Common myeloid progenitor, CD34-positive (primary cell): Measurements from ENCODE around the gene DDX60.
A peak's percentile ranks its signal among the peaks of the same experiment; 100 is the strongest.

ENCODE experiments used
- CTCF ChIA-PET: fragments of 350-600 bp; sonication (Branson Sonifier 250); formaldehyde crosslinking; loops from one replicate; lab custom pipeline; 2021; ENCODE audit warnings: antibody characterized with exemption; lab: Charles Lee
- POLR2A ChIA-PET: fragments of 350-600 bp; sonication (Branson Sonifier 250); formaldehyde crosslinking; loops from one replicate; lab custom pipeline; 2021; ENCODE audit warnings: antibody characterized with exemption; lab: Charles Lee
- DNase-seq, 3 donors: peaks; one replicate each; pipeline versions ENCODE4 v3.0.0 to v3.0.0-alpha.2; 2013
- H3K27ac ChIP-seq, 2 experiments: 1 replicate in 1 of 2; 2 replicates in 1 of 2; pipeline ENCODE4 v1.7.0; 2013; ENCODE audit warnings: inconsistent platforms in 2 of 2, low read length in 2 of 2, mild to moderate bottlenecking in 2 of 2, low read depth in 1 of 2, moderate library complexity in 1 of 2; ENCODE audit not compliant: severe bottlenecking in 2 of 2, insufficient read depth in 1 of 2, poor library complexity in 1 of 2
- H3K27me3 ChIP-seq, 5 experiments: replicated peaks in 2 of 5; 1 replicate in 3 of 5; 2 replicates in 2 of 5; pipeline versions ENCODE4 v1.6.1 to v1.7.0; 2013; ENCODE audit warnings: low read length in 4 of 5, mild to moderate bottlenecking in 2 of 5, moderate library complexity in 2 of 5, inconsistent platforms in 1 of 5; ENCODE audit not compliant: insufficient read depth in 5 of 5, control insufficient read depth in 4 of 5
- H3K36me3 ChIP-seq, 4 experiments: 1 replicate in 2 of 4; 2 replicates in 2 of 4; pipeline versions ENCODE4 v1.6.1 to v1.7.0; 2013; ENCODE audit warnings: low read length in 3 of 4, control low read depth in 1 of 4, mild to moderate bottlenecking in 1 of 4; ENCODE audit not compliant: control insufficient read depth in 4 of 4, insufficient read depth in 4 of 4
- H3K4me1 ChIP-seq, 4 experiments: 1 replicate in 3 of 4; 2 replicates in 1 of 4; pipeline versions ENCODE4 v1.6.1 to v1.7.1; 2013; ENCODE audit warnings: low read length in 3 of 4, mild to moderate bottlenecking in 3 of 4, control low read depth in 1 of 4, inconsistent platforms in 1 of 4, moderate library complexity in 1 of 4; ENCODE audit not compliant: control insufficient read depth in 4 of 4, insufficient read depth in 4 of 4; ENCODE audit errors: control extremely low read depth in 1 of 4
- H3K4me3 ChIP-seq, 7 experiments: 1 replicate in 4 of 7; 2 replicates in 3 of 7; pipeline versions ENCODE4 v1.5.1 to v1.7.0; 2013; ENCODE audit warnings: mild to moderate bottlenecking in 7 of 7, low read length in 6 of 7, moderate library complexity in 6 of 7, inconsistent platforms in 2 of 7, low read depth in 2 of 7, control low read depth in 1 of 7; ENCODE audit not compliant: insufficient read depth in 4 of 7, control insufficient read depth in 1 of 7; ENCODE audit errors: extremely low read depth in 1 of 7
- H3K9me3 ChIP-seq, 5 experiments: 1 replicate in 4 of 5; 2 replicates in 1 of 5; pipeline versions ENCODE4 v1.6.1 to v1.7.1; 2013; ENCODE audit warnings: low read length in 4 of 5, mild to moderate bottlenecking in 2 of 5, inconsistent platforms in 1 of 5, low read depth in 1 of 5, moderate library complexity in 1 of 5; ENCODE audit not compliant: control insufficient read depth in 4 of 5, insufficient read depth in 2 of 5; ENCODE audit errors: control extremely low read depth in 1 of 5
- WGBS: methylation state at CpG from one replicate; pipeline ENCODE4 v1.1.5; 2013; ENCODE audit not compliant: insufficient coverage; 5-methylcytosine and 5-hydroxymethylcytosine counted together

The DDX60 gene

GRCh38 chr4:168248176-168248710 lies 70.3 kb downstream of the DDX60 start:
- no peak overlapping the region for H3K27ac ChIP-seq
- no peaks in the 10 kb centered on the region for H3K27me3 ChIP-seq
- H3K4me1 ChIP-seq: no peaks in the 10 kb centered on the region
- DNase-seq: no peak
- peaks cover 0 to 8% (median 4%) of the 10 kb centered on the region in 5 experiments for H3K9me3 ChIP-seq
- ChIA-PET CTCF (no interaction called here), POLR2A (no interaction called here)
- 97% methylated on average over 3 of the region's 3 CpGs for WGBS
- H3K4me3 ChIP-seq: no peak overlapping the region
- H3K36me3 ChIP-seq: peaks cover 2 to 51% (median 20%) of the 10 kb centered on the region in 4 experiments

GRCh38 chr4:168247603-168248002 lies 70.9 kb downstream of the DDX60 start:
- H3K27ac ChIP-seq: no peak overlapping the region
- WGBS: 100% methylated on average over 3 of the region's 5 CpGs
- no peaks in the 10 kb centered on the region for H3K27me3 ChIP-seq
- no peak for DNase-seq
- H3K4me1 ChIP-seq: no peaks in the 10 kb centered on the region
- POLR2A ChIA-PET: no interaction called here
- H3K36me3 ChIP-seq: peaks cover 2 to 52% (median 17%) of the 10 kb centered on the region in 4 experiments
- CTCF ChIA-PET: no interaction called here
- peaks cover 0 to 13% (median 4%) of the 10 kb centered on the region in 5 experiments for H3K9me3 ChIP-seq
- no peak overlapping the region for H3K4me3 ChIP-seq

- Histone ChIP-seq H3K9me3 (peaks cover 2 to 32% (median 13%) of the 10 kb centered on the region in 5 experiments), H3K36me3 (peaks cover under 1 to 45% (median 18%) of the 10 kb centered on the region in 4 experiments), H3K4me1 (no peaks in the 10 kb centered on the region), H3K27me3 (no peaks in the 10 kb centered on the region), H3K27ac (no peak overlapping the region), H3K4me3 (no peak overlapping the region)
- 100% methylated on average over 2 of the region's 3 CpGs for WGBS
- ChIA-PET CTCF (no interaction called here), POLR2A (interaction anchor here (0.6 kb wide), 1 partner anchor 9 kb away, joined by 3 read pairs; no protein-coding TSS in a partner anchor)
- DNase-seq: peak in 2 of 3 donors; percentile 9 to 11
Measured at GRCh38 chr4:168241953-168242352, 76.6 kb downstream of the DDX60 start.

GRCh38 chr4:168240821-168241220 lies 77.7 kb downstream of the DDX60 start:
- ChIA-PET CTCF (no interaction called here), POLR2A (no interaction called here)
- Histone ChIP-seq H3K27ac (no peak overlapping the region), H3K4me3 (no peak overlapping the region), H3K36me3 (peaks cover 0 to 45% (median 15%) of the 10 kb centered on the region in 4 experiments), H3K4me1 (no peaks in the 10 kb centered on the region), H3K27me3 (no peaks in the 10 kb centered on the region), H3K9me3 (peaks cover 2 to 32% (median 13%) of the 10 kb centered on the region in 5 experiments)
- no CpG with 5 or more reads among the region's 2 CpGs for WGBS
- DNase-seq: no peak

GRCh38 chr4:168221301-168221700 lies 97.3 kb downstream of the DDX60 start:
- CTCF ChIA-PET: no interaction called here

GRCh38 chr4:168220893-168221292 lies 97.7 kb downstream of the DDX60 start:
- peaks cover 0 to 48% (median 17%) of the 10 kb centered on the region in 4 experiments for H3K36me3 ChIP-seq
- ChIA-PET CTCF (no interaction called here), POLR2A (no interaction called here)

More at GRCh38 chr4:168221301-168221700, 97.3 kb downstream of the DDX60 start:
- Histone ChIP-seq H3K27ac (no peak overlapping the region), H3K4me1 (no peaks in the 10 kb centered on the region), H3K4me3 (no peak overlapping the region), H3K36me3 (peaks cover 0 to 52% (median 18%) of the 10 kb centered on the region in 4 experiments), H3K27me3 (no peaks in the 10 kb centered on the region), H3K9me3 (no peaks in the 10 kb centered on the region)
- POLR2A ChIA-PET: no interaction called here
- peak; percentile 14 to 50 (median 49) for DNase-seq
- WGBS: no CpG with 5 or more reads among the region's 2 CpGs

GRCh38 chr4:168218645-168219044 lies 99.9 kb downstream of the DDX60 start:
- Histone ChIP-seq H3K4me3 (no peak overlapping the region), H3K9me3 (no peaks in the 10 kb centered on the region), H3K4me1 (no peaks in the 10 kb centered on the region), H3K36me3 (peaks cover 0 to 42% (median 13%) of the 10 kb centered on the region in 4 experiments), H3K27ac (no peak overlapping the region), H3K27me3 (no peaks in the 10 kb centered on the region)
- no peak for DNase-seq
- ChIA-PET CTCF (interaction anchor here (1.0 kb wide), 1 partner anchor 261 kb away, joined by 4 read pairs; the partner anchor contains the start of gene DDX60L), POLR2A (interaction anchor here (0.7 kb wide), 1 partner anchor 165 kb away, joined by 3 read pairs; no protein-coding TSS in a partner anchor)
- 100% methylated on average over 1 of the region's 1 CpG for WGBS

More at GRCh38 chr4:168220893-168221292, 97.7 kb downstream of the DDX60 start:
- H3K4me1 ChIP-seq: no peaks in the 10 kb centered on the region
- no peaks in the 10 kb centered on the region for H3K27me3 ChIP-seq
- H3K9me3 ChIP-seq: no peaks in the 10 kb centered on the region
- no peak for DNase-seq
- no peak overlapping the region for H3K4me3 ChIP-seq
- no peak overlapping the region for H3K27ac ChIP-seq
